AG08395 (cell line): ENCODE results near the gene INVS.
"Not testable (repeated sequence)": the region's sequence is repeated elsewhere in the genome, so short reads cannot be mapped to it uniquely, and the experiment has no call there.

Source experiments
- DNase-seq: peaks from one replicate; pipeline ENCODE4 v3.0.0; 2012; ENCODE audit warnings: mixed read lengths, low spot score

INVS gene

DNA sequence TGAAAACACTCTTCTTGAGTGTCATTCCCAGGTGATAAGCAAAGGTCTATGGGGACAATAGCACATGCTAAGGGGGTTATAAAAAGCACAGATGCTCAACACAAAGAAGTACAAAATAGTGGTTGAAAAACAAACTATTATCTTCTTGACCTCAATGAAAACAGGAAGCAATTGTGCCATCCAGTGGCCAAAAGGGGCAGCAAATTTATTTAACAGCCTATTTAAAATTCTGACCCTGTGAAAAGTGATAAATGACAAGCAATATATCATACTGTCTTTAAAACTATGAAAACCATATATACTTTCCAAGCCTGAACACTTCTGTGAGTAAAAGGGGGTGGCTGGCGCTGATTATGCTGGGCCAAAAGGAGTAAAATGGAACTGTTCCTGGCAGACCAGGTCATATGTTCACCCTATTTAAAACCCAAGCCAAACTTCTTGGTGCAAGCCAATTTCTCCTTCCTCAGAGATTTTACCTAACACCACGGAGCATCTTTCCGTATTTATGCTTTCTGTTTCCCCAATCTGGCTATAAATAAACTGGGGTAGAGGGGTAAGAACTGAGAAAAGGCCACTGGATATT, 224.0 kb downstream of the INVS start:
- peak; percentile 40 for DNase-seq

- peak; percentile 40 for DNase-seq
Measured at GRCh38 chr9:100324594-100325200, 225.7 kb downstream of the INVS start.

DNA sequence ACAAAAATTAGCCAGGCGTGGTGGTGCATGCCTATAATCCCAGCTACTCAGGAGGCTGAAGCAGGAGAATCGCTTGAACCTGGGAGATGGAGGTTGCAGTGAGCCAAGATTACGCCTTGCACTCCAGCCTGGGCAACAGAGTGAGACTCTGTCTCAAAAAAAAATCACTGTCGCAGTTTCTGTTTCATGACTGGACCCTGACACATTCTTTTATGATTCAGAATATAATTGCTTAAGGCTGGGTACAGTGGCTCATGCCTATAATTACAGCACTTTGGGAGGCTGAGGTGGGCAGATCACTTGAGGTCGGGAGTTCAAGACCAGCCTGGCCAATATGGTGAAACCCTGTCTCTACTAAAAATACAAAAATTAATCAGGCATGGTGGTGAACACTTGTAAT, 239.7 kb downstream of the INVS start:
- DNase-seq, result not testable (repeated sequence)

GRCh38 chr9:100340224-100340623, 241.2 kb downstream of the INVS start:
- DNase-seq, result no peak

DNA sequence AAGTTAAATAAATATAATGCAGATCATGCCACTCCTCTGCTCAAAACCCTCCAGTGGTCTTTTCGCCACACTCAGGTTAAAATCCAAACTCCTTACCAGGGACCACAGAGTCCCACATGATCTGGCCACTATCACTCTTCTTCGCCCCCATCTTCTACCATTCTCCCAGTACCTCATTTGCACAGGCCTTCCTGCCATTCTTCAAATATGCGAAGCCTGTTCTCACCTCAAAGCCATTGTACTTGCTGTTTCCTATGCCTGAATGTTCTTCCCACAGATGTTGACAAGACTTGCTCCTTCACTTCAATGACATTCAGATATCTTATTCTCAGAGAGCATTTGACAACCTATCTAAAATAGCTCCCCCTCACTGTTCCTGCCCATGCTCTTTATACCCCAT, 242.8 kb downstream of the INVS start:
- no peak for DNase-seq

DNA sequence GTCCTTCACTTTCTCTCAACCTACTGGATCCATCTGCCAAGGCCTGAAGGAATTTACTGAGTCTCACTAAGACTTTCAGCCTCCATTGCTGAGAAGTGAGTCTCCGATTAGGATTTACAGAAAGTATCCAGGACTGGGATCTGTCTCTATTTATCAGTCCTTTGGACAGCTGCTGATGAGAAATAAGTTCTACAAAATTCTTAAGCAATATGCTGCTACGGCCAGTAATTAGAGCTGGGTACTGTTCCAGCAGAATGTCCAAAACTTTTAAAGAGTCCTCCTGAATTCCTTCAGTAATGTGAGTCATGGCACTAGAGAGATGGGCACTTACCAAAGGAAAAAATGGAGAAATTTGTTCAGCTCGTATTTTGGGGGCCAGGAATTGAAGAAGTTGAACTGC, 247.8 kb downstream of the INVS start:
- DNase-seq, result peak; percentile 75

DNA sequence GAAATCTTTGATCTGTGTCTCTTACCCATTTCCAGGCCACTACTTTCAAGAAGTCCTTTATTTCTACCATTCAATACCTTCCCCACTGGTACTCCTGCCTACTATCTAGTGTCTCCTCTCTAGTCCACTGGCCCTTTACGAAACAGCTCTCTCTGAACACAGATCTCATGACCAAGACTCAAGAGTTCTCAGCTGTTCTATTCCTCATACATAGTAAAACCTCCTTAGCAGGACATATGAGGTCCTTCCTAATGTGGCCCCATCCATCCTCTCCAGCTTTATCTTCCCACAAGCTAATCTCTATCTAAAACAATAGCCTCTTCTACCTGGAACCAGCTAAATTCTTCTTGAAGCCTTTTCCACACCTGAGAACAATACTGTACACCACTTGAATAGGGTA, 251.1 kb downstream of the INVS start:
- DNase-seq, result no peak
